Activated CD8-positive, alpha-beta T cell treated with anti-CD3 and anti-CD28 coated beads for 36 hours (primary cell): ENCODE measurements around the gene AMBRA1. TPM values are rescaled to one million over a fixed set of nuclear protein-coding genes. Genes with fewer than 3 reads are reported as not detected.

Experiments used
- ATAC-seq: fragments of 200-7000 bp; cut with Tn5 transposase; one replicate; pipeline ENCODE4 v1.10.0; 2021; ENCODE audit warnings: mild to moderate bottlenecking, moderate library complexity
- CTCF ChIA-PET: fragments of 350-600 bp; sonication (Branson Sonifier 250); formaldehyde crosslinking; loops from one replicate; lab custom pipeline; 2021; ENCODE audit warnings: antibody characterized with exemption; lab: Charles Lee
- POLR2A ChIA-PET: fragments of 350-600 bp; sonication (Branson Sonifier 250); formaldehyde crosslinking; loops from one replicate; lab custom pipeline; 2021; ENCODE audit warnings: antibody characterized with exemption; lab: Charles Lee
- DNase-seq: peaks from one replicate; pipeline ENCODE4 v3.0.0-alpha.2; 2020
- H3K27ac Mint-ChIP-seq: one replicate; pipeline ENCODE4 v1.8.0; 2021; ENCODE audit warnings: mild to moderate bottlenecking, mixed read lengths
- H3K27me3 Mint-ChIP-seq: one replicate; pipeline ENCODE4 v1.8.0; 2021; ENCODE audit warnings: mixed read lengths
- H3K36me3 Mint-ChIP-seq: one replicate; pipeline ENCODE4 v1.8.0; 2021; ENCODE audit warnings: low read depth, mixed read lengths
- H3K4me1 Mint-ChIP-seq: one replicate; pipeline ENCODE4 v1.8.0; 2021; ENCODE audit warnings: low read depth, mixed read lengths
- H3K4me3 Mint-ChIP-seq: one replicate; pipeline ENCODE4 v1.8.0; 2021; ENCODE audit warnings: mild to moderate bottlenecking, moderate library complexity, mixed read lengths
- H3K9me3 Mint-ChIP-seq: one replicate; pipeline ENCODE4 v1.8.0; 2021; ENCODE audit warnings: mixed read lengths
- intact Hi-C: fragments of 100-400 bp; cut with micrococcal nuclease; formaldehyde crosslinking; loops from one replicate; pipeline ENCODE4 v1.10.0; 2022
- total RNA-seq, 2 experiments: library from RNA; stranded (reverse); gene quantifications; one replicate each; pipeline ENCODE4 v1.2.3, GENCODE V29; 2021
- TF ChIP-seq, protein P1 (sequence below): fragments of 200-600 bp; IDR thresholded peaks from one replicate; pipeline ENCODE4 v1.8.0; 2022; ENCODE audit warnings: antibody characterized with exemption, mild to moderate bottlenecking

The AMBRA1 gene
- total RNA-seq, 2 experiments from 2014 or later = 24.0 to 24.1 TPM

DNA sequence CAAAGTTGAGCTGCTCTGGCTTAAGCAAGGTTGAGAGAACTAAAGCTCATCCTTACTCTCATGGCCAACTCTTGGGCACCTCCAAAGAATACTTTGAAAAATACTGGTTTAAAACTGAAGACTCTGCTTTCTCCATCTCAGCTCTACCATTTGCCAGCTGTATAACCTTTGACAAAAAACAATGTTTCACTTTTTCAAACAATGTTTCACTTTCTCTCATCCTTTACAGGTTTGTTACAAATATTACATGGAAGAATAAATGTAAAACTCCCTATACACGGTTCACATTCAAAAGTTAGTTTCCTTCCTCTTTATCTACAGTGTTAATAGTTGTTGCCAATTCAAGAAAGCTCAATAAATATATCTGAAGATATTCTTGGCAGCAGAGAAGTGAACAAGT is 19.2 kb downstream of the AMBRA1 start:
- TF ChIP-seq, protein P1, sequence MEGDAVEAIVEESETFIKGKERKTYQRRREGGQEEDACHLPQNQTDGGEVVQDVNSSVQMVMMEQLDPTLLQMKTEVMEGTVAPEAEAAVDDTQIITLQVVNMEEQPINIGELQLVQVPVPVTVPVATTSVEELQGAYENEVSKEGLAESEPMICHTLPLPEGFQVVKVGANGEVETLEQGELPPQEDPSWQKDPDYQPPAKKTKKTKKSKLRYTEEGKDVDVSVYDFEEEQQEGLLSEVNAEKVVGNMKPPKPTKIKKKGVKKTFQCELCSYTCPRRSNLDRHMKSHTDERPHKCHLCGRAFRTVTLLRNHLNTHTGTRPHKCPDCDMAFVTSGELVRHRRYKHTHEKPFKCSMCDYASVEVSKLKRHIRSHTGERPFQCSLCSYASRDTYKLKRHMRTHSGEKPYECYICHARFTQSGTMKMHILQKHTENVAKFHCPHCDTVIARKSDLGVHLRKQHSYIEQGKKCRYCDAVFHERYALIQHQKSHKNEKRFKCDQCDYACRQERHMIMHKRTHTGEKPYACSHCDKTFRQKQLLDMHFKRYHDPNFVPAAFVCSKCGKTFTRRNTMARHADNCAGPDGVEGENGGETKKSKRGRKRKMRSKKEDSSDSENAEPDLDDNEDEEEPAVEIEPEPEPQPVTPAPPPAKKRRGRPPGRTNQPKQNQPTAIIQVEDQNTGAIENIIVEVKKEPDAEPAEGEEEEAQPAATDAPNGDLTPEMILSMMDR = no peak
- intact Hi-C loops = no loop called here
- ChIA-PET CTCF (no interaction called here), POLR2A (interaction anchor here (1.2 to 1.4 kb wide), 2 partner anchors 19 to 22 kb away, joined by 4 read pairs; partner anchors contain the start of gene AMBRA1)
- H3K27me3 Mint-ChIP-seq = no peaks in the 10 kb centered on the region
- H3K4me1 Mint-ChIP-seq = peaks cover 30% of the 10 kb centered on the region
- H3K4me3 Mint-ChIP-seq = no peak overlapping the region
- peaks cover 8% of the 10 kb centered on the region for H3K36me3 Mint-ChIP-seq
- DNase-seq (no peak), ATAC-seq (no peak)
- peaks cover 4% of the 10 kb centered on the region for H3K9me3 Mint-ChIP-seq
- H3K27ac Mint-ChIP-seq = no peak overlapping the region

DNA sequence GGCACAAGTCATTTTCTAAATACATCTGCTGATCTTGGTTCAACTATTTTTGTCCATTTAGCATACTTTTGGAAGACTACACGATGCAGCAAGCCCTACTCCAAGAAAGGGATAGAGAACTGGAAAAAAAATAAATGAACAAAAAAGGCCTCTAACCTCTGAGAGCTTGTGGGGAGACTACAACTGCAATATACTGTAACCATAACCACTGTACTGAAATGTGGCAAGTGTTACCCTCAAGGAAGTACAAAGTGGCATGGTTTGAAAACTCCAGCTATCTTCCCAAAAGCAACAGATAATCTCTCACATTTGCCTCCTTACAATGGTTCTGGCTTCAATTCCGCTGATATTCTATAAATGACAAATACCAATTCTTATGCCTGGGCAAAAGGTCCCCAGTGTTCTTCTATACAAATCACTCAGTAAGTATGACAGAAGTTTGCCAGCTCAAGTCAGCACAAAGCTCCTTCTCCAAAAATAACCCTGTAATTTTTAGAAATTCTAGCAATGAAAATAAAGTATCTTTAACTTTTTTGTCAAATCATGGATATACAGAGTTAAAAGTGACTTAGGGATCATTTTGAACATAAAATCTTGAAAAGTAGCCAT is 22.9 kb downstream of the AMBRA1 start:
- DNase-seq (no peak), ATAC-seq (no peak)
- peaks cover 8% of the 10 kb centered on the region for H3K36me3 Mint-ChIP-seq
- CTCF ChIA-PET = interaction anchor here (1.1 to 1.9 kb wide), 5 partner anchors 17 to 81 kb away, joined by 3 to 6 read pairs (median 4); no protein-coding TSS in a partner anchor
- H3K4me3 Mint-ChIP-seq = no peak overlapping the region
- peaks cover 27% of the 10 kb centered on the region for H3K4me1 Mint-ChIP-seq
- no peak overlapping the region for H3K27ac Mint-ChIP-seq
- TF ChIP-seq, protein P1 = no peak
- POLR2A ChIA-PET = interaction anchor here (1.0 kb wide), 1 partner anchor 40 kb away, joined by 3 read pairs; no protein-coding TSS in a partner anchor
- no peaks in the 10 kb centered on the region for H3K27me3 Mint-ChIP-seq
- intact Hi-C loops = no loop called here
- peaks cover 4% of the 10 kb centered on the region for H3K9me3 Mint-ChIP-seq

DNA sequence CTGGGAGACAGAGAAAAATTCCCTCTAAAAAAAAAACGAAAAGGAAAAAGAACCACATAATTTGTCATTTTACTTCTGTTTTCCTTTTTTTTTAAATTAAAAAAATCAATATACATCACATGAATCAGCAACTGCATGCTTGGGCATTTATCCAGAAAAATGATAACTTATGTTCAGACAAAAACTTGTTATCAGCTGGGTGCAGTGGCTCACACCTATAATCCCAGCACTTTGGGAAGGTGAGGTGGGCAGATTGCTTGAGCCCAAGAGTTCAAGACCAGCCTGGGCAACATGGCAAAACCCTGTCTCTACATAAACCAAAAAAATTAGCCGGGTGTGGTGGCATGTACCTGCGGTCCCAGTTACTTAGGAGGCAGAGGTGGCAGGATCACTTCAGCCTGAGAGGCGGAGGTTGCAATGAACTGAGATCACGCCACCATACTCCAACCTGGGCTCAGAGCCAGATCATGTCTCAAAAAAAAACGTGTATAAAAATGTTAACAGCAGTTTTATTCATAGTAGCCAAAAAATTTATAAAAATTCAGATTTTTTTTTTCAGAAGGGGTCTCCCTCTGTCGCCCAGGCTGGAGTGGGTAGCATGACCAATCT is 28.5 kb downstream of the AMBRA1 start:
- H3K27me3 Mint-ChIP-seq = no peaks in the 10 kb centered on the region
- H3K36me3 Mint-ChIP-seq = no peaks in the 10 kb centered on the region
- DNase-seq = no peak
- CTCF ChIA-PET = no interaction called here
- POLR2A ChIA-PET = interaction anchor here (1.0 kb wide), 1 partner anchor 589 kb away, joined by 3 read pairs; no protein-coding TSS in a partner anchor
- peaks cover 31% of the 10 kb centered on the region for H3K4me1 Mint-ChIP-seq
- no peaks in the 10 kb centered on the region for H3K9me3 Mint-ChIP-seq
- no peak overlapping the region for H3K27ac Mint-ChIP-seq
- TF ChIP-seq, protein P1 = no peak
- intact Hi-C loops = no loop called here
- no peak overlapping the region for H3K4me3 Mint-ChIP-seq
- no peak for ATAC-seq

DNA sequence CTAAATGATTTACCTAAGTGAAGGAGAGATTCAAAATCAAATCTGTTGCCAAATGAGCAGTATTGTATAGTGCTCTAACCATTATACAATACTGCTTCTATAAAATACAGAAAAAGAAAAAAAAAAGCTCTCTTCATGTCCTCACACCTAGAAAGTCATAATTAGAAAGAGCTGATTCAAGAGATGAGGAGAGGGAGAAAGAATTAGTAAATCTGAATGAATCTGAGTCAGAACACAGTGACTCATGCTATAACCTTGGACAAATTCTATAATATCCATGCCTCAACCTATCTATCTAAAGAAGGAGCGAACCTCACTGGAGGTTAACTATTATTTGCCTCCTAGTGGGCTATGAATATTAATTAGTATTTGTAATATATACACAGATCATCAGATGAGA is 29.4 kb downstream of the AMBRA1 start:
- Mint-ChIP-seq H3K4me1 (peaks cover 40% of the 10 kb centered on the region), H3K9me3 (no peaks in the 10 kb centered on the region), H3K36me3 (no peaks in the 10 kb centered on the region), H3K27ac (no peak overlapping the region), H3K27me3 (no peaks in the 10 kb centered on the region), H3K4me3 (no peak overlapping the region)
- no peak for DNase-seq
- TF ChIP-seq, protein P1 = no peak
- ChIA-PET CTCF (no interaction called here), POLR2A (interaction anchor here (1.0 kb wide), 2 partner anchors 30 to 590 kb away, joined by 3 read pairs; partner anchors contain the start of gene AMBRA1)
- intact Hi-C loops = no loop called here
- ATAC-seq = peak; percentile 80

DNA sequence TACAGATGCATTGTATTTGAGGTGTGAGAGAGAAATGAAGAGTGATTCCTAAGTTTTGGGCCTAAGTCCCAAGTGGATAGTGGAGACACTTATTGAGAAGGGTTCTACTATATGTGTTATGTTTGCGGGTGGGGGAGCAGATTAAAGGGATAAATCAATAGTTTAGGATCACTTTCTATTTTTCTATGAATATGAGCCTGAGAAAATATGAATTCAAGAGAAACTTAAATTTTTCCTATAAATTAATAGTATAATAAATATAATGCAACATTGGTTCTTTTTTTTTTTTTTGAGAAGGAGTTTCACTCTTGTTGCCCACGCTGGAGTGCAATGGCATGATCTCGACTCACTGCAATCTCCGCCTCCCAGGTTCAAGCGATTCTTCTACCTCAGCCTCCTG is 31.3 kb downstream of the AMBRA1 start:
- H3K27me3 Mint-ChIP-seq = no peaks in the 10 kb centered on the region
- no peaks in the 10 kb centered on the region for H3K36me3 Mint-ChIP-seq
- POLR2A ChIA-PET = no interaction called here
- no peak for ATAC-seq
- TF ChIP-seq, protein P1 = no peak
- intact Hi-C loops = no loop called here
- H3K9me3 Mint-ChIP-seq = no peaks in the 10 kb centered on the region
- no peak overlapping the region for H3K4me3 Mint-ChIP-seq
- H3K4me1 Mint-ChIP-seq = peaks cover 52% of the 10 kb centered on the region
- peak overlapping the region; percentile 9 for H3K27ac Mint-ChIP-seq
- no peak for DNase-seq
- CTCF ChIA-PET = no interaction called here
